HG03520 (cell line): ENCODE measurements around the gene SDC1.

Experiments used
- ATAC-seq: cut with Tn5 transposase; IDR thresholded peaks from one replicate; pipeline ENCODE4 v1.9.1; 2021; ENCODE audit warnings: mild to moderate bottlenecking, moderate library complexity; ENCODE audit not compliant: unreplicated experiment

SDC1 gene

DNA sequence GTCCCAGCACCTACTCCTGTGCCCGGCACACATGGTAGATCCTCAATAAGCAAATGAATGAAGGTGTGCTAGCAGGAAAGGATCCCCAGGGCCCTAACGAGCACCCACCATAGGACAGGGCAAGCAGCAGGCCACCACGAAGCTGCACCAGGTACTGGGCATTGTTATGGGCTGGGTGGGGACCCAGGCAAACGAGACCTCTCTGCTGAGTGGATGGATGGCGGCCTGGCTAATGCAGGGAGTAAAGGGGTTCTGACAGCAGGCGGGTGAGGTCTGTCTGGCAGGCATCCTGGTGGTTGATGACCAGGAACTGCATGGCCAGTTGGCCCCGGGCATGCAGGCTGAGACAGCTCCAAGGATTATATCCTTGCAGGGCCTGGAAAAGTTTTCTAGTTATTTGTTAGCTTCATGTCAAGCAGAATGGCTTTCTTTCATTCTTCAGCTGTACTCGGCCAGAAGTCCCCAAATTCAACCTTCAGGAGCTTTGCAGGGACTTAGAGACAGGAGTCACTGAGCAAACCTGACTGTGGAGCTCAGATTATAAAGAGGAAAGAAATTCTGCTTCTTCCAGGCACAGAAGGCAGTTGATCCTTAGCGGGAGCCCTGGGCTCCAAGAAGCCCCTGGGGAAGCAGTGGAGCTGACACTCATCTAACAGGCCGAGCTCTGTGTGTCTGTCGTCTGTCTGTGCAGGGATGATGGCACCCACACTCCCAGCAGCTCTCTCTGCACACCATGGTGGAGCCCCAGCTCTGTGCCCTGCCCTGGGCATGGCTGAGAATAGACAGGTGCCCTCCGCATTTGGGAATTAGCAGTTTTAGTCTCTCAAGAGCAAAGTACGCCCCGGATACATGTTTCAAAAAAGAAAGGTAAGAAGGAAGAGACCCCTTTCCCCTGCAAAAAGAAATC, 51.2 kb downstream of the SDC1 start:
- no peak for ATAC-seq

DNA sequence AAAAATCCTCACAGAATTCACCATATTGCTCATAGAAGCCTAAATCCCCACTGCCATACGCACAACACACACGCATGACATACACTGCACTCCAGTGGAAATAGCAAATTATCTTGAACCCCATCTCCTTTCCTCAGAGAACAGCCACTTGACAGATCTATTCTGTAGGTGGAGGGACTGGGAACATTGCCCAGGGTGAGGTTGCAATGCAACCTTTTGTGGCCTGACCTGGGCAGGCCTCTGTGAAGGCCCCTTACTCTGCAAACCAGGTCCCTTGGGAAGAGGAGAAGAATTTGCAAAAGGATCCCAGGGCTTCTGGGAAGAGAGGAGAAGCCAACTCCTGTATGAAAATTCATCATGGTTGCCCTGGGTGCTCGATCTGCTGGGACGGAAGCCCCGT, 51.9 kb downstream of the SDC1 start:
- no peak for ATAC-seq

DNA sequence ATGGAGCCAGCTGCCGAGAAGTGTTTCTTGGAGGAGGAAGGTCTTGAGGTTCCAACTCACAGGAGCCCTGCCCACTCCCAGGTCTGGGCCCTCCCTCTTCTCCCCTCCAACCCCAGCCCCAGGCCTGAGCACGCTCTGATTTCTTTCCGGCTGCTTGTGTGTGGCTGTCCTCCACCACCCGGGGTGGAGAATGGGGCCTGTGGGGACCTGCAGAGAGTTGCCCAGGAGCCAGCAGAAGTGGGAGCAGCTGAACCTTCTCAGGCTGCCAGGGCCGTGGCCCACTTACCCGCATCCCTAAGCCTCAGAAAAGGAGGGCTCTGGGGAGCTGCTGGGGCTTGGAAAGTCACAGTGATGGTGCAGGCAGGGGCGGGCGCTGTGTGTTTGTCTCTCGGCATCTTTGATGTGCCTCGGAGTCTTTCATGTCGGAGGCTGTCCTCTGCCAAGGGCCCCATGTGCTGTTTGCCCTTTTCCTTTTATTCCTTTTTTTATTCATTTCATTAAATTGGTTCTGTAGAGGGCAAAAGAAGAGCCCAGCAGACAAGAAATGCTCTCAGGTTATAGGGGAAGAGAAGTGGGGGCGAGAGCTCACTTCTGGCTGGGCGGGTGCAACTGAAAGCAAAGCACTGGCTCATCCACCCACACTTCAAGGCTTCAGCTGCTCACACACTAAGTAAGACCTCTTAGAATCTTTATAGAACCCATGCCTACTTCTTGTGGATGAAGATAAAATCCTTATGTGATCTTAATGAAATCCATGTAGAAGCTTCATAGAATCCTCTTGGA, 52.5 kb downstream of the SDC1 start:
- no peak for ATAC-seq

DNA sequence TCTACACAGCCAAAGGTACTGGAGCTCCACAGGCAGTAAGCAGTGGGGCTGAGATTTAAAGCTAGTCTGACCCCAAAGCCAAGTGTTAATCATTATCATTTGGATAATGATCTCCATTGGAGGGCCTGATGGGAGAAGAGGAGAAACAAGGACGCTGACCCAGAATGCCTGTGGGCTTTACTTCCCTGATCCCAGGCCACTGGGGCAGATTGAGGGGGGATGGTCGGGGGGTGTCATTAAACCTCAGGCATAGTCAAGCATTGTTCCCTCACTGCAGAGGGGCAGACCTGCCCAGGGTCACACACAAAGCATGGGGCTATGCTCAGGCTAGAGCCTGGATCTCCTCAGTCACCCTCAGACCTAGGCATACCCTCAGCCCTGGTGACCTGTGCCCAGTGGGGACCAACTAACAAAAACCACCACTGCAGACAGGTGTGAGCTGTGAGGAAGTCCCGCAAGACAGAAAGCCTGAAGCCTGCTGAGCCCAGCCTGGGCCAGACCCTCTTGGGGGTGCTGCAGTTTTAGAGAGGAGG, 53.4 kb downstream of the SDC1 start:
- ATAC-seq: no peak

DNA sequence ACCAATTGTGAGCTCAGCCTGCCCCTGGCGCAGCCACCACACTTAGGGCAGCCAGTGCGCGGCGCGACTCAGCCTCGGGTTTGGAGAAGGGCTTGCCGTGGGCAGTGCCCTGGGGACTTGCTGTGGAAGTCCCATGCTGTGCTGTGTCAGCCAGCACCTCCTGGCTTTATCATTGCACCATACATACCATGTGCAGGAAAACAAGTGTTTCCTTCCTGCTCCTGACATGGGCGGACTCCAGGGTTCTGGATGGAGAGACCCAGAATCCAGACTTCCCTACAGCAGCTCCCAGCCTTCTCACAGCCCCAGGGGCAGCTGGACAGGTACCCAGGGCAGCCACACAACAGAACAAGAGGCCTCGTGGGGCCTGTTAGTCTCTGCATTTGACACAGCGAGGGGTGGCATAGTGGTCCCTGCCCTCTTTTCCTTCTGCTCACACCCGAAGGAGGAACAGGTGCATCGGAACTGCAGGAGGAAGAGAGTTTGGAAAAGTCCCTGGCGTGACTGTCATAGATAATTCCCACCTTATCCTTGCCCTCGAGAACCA, 54.2 kb downstream of the SDC1 start:
- ATAC-seq: no peak

DNA sequence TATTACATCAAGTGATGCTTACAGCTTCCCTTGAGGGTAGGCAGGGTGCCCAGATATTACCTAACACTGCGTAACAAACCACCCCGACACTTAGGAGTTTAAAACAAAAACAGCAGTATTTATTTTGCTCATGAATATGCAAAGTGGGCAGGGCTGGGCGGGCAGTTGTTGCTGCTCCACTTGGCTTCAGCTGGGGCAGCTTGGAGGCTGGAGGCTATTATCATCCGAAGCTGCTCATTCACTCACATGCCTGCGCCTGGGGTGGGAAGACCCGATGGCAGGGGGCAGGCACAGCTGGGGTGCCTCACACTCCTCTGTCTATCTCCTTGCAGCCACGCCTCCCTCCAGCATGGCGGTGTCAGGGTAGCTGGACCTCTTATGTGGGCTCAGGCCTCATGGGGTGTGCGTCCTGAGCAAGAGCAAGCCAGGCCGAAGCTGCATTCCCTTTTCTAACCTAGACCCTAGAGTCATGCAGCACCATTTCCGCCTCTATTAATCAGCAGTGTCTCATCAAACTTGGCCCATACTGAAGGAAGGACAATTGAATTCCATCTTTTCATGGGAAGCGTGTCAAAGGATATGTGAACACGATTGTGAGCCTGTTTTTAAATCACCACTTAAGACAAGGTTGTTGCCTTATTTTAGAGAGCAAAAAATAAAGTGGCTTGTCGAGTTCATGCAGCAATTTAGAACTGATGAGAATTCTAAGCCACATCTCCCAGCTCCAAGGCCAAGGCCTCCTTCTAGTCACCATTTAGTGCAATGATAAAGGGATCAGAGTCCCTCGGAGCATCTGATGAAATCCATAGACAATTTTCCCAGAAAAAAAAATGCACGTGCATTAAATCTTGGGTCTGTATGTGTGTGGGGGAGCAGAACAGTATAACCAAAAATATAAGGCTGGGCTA, 54.9 kb downstream of the SDC1 start:
- ATAC-seq: no peak

DNA sequence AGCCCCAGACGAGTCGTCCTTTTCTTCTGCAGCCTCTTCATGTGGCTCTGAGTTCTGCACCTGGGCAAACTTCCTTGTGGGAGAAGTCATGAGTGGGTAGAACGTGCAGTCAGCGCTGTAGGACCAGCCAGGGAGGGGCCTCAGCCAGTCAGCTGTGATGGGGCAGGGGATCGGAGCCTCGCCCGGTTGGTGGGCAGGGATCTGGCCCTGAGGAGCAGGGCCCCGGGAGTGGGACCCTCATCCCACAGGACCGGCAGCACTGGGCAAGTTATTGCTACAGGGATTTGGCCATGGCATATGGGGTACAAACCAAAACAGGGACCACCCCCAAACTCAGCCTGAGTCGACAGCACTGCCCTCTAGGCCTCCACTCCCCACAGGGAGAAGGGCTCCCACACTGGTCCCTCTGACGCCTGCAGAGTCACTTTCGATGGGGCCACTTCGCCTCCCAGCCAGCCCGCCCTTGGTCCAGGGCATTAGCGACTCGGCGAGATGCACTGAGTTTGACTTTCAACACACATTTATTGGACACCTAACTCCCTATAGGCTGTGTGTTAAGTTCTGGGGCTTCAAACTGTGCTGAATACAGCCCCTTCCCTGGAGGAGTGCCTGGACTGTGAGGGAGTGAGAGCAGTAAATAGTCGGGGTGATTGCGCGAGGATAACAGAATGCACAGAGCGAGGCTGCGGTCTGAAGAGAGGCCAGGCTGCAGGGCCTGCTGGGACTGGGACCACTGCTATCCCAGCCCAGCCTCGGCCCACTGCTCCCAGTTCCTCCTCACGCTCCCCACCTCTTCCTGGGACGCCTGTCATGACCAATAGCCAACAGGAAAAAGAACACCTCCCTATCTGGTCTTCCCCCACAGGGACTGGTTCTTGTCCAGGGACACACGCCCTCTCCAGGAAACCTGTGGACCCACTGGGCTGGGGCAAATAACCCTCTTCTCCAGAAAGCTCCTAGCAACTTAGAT, 55.9 kb downstream of the SDC1 start:
- no peak for ATAC-seq

DNA sequence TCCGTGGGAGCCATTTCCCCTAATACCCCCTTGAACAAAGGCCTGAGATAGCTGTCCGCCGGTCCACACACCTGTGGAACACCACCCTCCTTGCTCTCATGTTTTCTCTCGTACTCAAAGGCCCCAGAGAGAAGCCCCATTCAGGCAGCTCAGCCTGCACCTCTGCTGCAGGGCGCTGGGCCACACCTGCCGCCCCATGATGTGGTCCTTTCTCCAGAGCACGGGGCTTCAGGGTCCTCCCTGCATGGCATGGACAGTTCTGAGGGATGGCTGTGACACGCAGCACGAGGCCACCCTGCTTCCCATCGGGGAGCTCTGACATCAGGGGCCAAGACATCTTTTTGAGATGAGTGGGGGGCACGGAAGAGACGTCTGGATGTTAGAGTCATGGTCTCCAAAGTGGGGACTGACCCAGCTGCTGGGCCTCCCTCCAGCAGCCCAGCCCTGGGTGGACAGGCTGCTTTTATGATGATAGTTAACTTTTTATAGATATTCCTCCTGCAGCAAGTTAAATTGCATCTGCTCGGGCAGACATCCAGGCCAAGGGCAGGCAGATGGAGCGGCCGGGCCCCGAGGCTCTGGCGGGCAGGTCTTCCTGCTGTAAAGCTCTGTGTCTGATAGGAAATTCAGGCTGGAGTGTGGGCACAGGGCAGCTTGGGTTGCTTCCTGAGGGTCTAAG, 56.7 kb downstream of the SDC1 start:
- ATAC-seq: no peak

DNA sequence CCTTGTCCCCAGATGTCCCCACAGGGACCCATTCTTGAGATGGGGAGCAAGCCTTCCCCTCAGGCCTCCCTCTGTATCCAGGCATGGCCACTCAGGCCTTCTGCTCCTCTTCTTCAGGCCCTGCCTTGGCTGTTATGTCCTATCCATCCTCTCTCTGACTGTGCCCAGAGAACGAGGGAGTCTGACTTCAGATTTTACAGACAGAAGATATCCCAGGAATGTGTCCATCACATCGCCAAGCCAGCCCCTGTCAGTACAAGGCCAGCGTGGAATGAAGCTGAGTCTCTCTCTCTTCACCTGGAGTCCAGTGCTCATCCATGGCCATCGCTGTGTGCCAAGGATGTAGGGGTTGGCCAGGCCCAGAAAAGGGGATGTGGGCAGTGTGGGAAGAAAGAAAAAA, 57.6 kb downstream of the SDC1 start:
- no peak for ATAC-seq

DNA sequence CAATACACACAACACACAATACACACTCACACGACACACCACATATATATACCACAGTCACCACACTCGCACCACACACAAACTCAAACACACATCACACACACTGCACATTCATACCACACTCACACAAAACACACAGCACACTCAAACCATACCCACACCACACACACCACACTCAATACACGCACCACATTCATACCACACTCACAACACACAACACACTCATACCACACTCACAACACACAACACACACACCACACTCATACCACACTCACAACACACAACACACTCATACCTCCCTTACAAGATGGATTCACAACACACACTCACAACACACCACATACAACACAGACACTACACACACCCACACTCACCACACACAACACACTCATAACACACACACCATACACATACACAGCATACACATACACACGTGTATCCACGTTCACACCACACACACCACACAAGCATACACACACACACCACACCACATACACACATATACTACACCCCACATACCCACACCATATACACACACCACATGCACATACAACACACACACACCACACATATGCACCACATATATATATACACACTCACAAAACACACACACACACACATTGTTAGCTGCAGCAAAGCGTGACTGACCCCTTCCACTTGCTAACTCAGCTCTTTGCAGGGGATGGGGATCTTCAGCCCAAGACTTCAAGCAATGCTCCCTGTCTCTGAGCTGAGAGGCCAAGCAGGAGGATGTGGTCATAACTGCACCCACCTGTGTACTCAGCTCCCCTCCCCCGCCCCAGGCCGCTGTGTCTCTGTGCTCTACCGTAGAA, 59.0 kb downstream of the SDC1 start:
- ATAC-seq: no peak

DNA sequence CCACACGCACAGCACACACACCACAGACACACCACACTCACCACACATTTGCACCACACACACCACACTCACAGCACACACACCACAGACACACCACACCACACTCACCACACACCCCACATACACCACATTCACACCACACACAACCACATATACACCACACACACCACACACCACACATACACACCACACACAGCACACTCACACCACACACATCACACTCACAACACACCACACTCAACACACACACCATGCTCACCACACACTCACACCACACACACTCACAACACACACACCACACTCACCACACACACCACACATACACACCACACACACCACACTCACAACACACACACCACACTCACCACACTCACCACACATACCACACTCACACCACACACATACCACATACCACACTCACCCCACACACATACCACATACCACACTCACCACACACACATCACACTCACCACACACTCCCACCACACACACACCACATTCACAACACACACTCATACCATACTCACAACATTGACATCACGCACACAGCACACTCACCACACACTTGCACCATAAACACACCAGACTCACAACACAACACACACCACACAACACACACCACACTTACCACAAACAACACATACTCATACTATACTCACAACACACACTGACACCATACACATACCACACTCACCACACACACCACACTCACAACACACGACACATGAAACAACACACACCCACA, 60.0 kb downstream of the SDC1 start:
- no peak for ATAC-seq

DNA sequence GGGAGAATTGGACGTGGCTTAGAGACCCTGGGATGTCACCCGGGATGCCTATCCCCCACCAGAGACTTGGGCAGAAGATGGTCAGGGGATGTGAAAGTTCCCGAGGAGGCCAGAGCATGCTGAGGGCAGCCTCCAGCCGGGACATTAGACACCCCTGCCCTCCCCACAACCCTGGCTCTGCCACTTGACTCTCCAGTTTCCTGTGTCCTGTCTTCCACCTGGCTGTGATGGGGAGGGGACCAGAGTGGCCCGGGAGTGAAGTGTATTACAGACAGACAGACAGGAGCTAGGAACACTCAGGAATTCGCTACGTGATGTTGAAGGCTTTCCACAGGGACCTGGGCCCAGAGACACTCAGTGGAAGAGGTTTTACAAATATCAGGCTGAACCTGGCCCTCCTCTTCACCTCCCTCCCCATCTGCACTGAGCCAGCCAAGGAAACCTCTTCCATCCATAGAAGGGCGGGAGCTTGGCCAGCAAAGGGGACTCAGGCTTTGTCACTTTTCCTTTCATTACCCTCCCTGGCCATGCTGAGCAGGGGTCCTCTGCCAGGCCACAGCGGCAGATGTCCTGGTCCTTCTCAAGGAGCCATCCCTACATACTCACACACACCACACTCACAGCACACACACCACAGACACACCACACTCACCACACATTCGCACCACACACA, 60.7 kb downstream of the SDC1 start:
- no peak for ATAC-seq

DNA sequence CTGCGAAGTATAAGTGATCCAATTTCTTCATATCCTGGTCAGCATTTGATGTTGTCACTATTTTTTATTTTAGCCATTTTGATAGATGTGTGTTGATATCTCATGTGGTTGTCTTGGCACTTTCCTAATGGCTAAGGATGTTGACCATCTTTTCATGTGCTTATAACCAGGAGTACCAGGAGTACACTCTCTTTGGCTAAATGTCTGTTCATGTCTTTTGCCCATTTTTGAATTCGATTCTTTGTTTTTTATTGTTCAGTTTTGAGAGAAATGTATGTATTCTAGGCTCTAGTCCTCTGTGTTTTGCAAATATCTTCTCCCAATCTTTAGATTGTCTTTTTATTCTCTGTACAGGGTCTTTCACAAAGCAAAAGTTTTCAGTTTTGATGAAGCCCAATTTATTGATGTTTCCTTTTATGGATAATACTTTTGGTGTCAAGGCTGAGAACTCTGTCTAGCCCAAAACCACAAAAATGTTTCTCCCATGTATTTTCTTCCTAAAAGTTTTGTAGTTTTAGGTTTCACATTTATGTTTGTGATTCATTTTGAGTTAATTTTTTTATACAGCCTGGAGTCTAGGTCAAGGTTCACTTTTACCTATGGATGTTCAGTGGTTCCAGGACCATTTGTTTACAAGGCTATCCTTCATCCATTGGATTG, 65.4 kb downstream of the SDC1 start:
- ATAC-seq: no peak

DNA sequence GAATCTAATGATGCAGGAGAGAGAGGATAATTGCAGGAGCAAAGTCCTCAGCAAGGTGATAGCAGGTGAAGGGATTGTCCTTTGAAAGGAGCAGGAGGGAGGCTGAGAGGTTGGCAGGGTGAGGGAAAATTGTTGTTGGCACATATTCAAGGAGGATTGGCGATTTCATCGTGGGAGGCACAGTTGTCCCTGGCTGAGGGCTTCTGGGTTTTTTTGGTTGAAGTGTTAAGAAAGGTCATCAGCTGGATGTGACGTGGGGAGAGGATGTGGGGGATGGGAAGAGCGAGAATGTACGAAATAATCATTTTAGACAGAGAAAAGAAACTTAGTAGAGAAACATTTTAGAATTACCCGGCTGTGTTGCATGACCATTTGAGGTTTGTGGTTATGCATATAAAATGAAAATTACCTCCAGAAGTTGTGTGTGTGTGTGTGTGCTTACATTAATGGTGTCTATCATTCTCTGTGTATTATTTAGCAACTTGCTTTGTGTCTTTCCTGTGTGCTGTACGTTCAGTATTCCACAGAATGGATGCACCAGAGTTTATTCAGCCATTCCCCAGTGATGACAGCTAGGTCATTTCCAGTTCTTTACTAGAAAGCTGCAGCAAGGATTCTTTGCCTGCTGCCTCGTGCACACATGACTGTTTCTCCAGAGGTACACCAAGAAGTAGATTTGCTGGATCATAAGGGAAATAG, 67.6 kb downstream of the SDC1 start:
- no peak for ATAC-seq

DNA sequence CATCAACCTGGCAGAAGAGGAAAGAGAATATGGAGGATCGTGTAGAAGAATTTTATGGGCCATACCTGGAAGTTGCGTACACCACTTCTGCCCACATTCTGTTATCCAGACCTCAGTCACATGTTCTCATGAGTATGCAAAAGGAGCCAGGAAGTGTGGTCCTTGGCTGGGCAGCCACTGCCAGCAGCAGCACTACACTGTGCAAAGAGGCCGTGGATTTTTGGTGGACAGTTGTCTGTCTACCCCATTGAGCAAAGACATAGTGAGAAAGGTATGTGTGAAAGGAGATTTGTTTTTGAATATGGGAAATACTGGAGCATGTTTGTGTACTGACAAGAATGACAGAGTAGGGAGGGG, 68.1 kb downstream of the SDC1 start:
- ATAC-seq: no peak
